Neural cell (in vitro differentiated cells): ENCODE measurements around the gene ROR1. TPM values are rescaled to one million over a fixed set of nuclear protein-coding genes. Genes with fewer than 3 reads are reported as not detected.

ENCODE experiments used
- H2AFZ ChIP-seq: fragments of 200-600, 300-800 bp; sonication (generic), shearing (Covaris generic); 2 replicates; pipeline ENCODE4 v1.6.0; 2014; ENCODE audit warnings: low read depth, mild to moderate bottlenecking, antibody characterized with exemption, low read length, moderate library complexity
- H3F3A ChIP-seq: fragments of 200-600 bp; shearing (Covaris generic); 2 replicates; pipeline ENCODE4 v1.6.1; 2016; ENCODE audit warnings: mild to moderate bottlenecking, moderate library complexity, mixed read lengths, antibody characterized with exemption, low read length; ENCODE audit not compliant: insufficient read depth, poor library complexity, severe bottlenecking
- H3K27ac ChIP-seq: fragments of 200-600, 300-800 bp; sonication (generic), shearing (Covaris generic); 2 replicates; pipeline ENCODE4 v1.5.1; 2014; ENCODE audit warnings: mild to moderate bottlenecking, low read length, moderate library complexity
- H3K27me3 ChIP-seq: fragments of 300-800, 200-600 bp; sonication (generic), shearing (Covaris generic); 2 replicates; pipeline ENCODE4 v1.6.0; 2014; ENCODE audit warnings: mild to moderate bottlenecking, low read depth, low read length, moderate library complexity; ENCODE audit not compliant: insufficient read depth
- H3K36me3 ChIP-seq: fragments of 300-800, 200-600 bp; sonication (generic), shearing (Covaris generic); 2 replicates; pipeline ENCODE4 v1.5.1; 2014; ENCODE audit warnings: mild to moderate bottlenecking, antibody characterized with exemption, low read length, moderate library complexity; ENCODE audit not compliant: insufficient read depth
- H3K4me2 ChIP-seq: fragments of 300-800, 200-600 bp; sonication (generic), shearing (Covaris generic); 2 replicates; pipeline ENCODE4 v1.6.0; 2014; ENCODE audit warnings: mild to moderate bottlenecking, low read length
- H3K4me3 ChIP-seq: fragments of 300-800, 200-600 bp; sonication (generic), shearing (Covaris generic); 2 replicates; pipeline ENCODE4 v1.5.1; 2014; ENCODE audit warnings: mild to moderate bottlenecking, low read length, moderate library complexity
- H3K79me2 ChIP-seq: fragments of 200-600 bp; shearing (Covaris generic); replicated peaks from 2 replicates; pipeline ENCODE4 v1.6.0; 2014; ENCODE audit warnings: mild to moderate bottlenecking, low read length, moderate library complexity; ENCODE audit not compliant: insufficient read depth
- H3K9ac ChIP-seq: fragments of 300-800, 200-600 bp; sonication (generic), shearing (Covaris generic); 2 replicates; pipeline ENCODE4 v1.6.1; 2016; ENCODE audit warnings: mild to moderate bottlenecking, low read length, mixed read lengths
- H3K9me2 ChIP-seq: fragments of 200-600 bp; shearing (Covaris generic); 2 replicates; pipeline ENCODE4 v1.6.1; 2016; ENCODE audit warnings: mild to moderate bottlenecking, low read length, mixed read lengths; ENCODE audit not compliant: insufficient read depth
- H3K9me3 ChIP-seq: fragments of 200-600, 300-800 bp; sonication (generic), shearing (Covaris generic); 2 replicates; pipeline ENCODE4 v1.6.1; 2016; ENCODE audit warnings: mild to moderate bottlenecking, mixed run types, low read length, moderate library complexity, mixed read lengths
- H4K20me1 ChIP-seq: fragments of 200-600 bp; shearing (Covaris generic); 2 replicates; pipeline ENCODE4 v1.6.1; 2016; ENCODE audit warnings: mild to moderate bottlenecking, mixed run types; ENCODE audit not compliant: insufficient read depth
- CTCF ChIP-seq: fragments of 450-650 bp; IDR thresholded peaks from 2 replicates; pipeline ENCODE4 v1.5.1; 2014; ENCODE audit warnings: antibody characterized with exemption, mild to moderate bottlenecking, moderate library complexity; ENCODE audit not compliant: poor library complexity, severe bottlenecking
- EP300 ChIP-seq: fragments of 450-650 bp; conservative IDR thresholded peaks from 2 replicates; pipeline ENCODE4 v1.6.1; 2014; ENCODE audit warnings: antibody characterized with exemption, mild to moderate bottlenecking, moderate library complexity; ENCODE audit not compliant: poor library complexity, severe bottlenecking
- EZH2 ChIP-seq: fragments of 200-600, 300-800 bp; shearing (Covaris generic), sonication (generic); IDR thresholded peaks from 2 replicates; pipeline ENCODE4 v1.6.1; 2014; ENCODE audit warnings: antibody characterized with exemption, low read length, borderline replicate concordance, mild to moderate bottlenecking; ENCODE audit not compliant: insufficient read depth, poor library complexity, severe bottlenecking
- MXI1 ChIP-seq: fragments of 450-650 bp; conservative IDR thresholded peaks from 2 replicates; pipeline ENCODE4 v1.6.1; 2014; ENCODE audit warnings: antibody characterized with exemption, mild to moderate bottlenecking; ENCODE audit not compliant: poor library complexity, severe bottlenecking
- POLR2AphosphoS5 ChIP-seq: IDR thresholded peaks from 2 replicates; pipeline ENCODE4 v1.6.1; 2012
- RAD21 ChIP-seq: fragments of 450-650 bp; conservative IDR thresholded peaks from 2 replicates; pipeline ENCODE4 v1.6.1; 2014; ENCODE audit warnings: antibody characterized with exemption, mild to moderate bottlenecking, moderate library complexity
- REST ChIP-seq: IDR thresholded peaks from 2 replicates; pipeline ENCODE4 v1.6.1; 2012; ENCODE audit warnings: borderline replicate concordance
- SMC3 ChIP-seq: fragments of 450-650 bp; conservative IDR thresholded peaks from 2 replicates; pipeline ENCODE4 v1.6.1; 2014; ENCODE audit warnings: antibody characterized with exemption, mild to moderate bottlenecking, moderate library complexity; ENCODE audit not compliant: poor library complexity
- TAF1 ChIP-seq: IDR thresholded peaks from 2 replicates; pipeline ENCODE4 v1.6.1; 2012; ENCODE audit warnings: low read depth
- polyA plus RNA-seq: library from polyadenylated mRNA; depleted of rRNA; stranded (reverse); fragments of >200 nt; gene quantifications from 2 replicates; pipeline ENCODE4 v1.2.3, GENCODE V29; 2014

The ROR1 gene
- polyA plus RNA-seq, 1 donor from 2014 or later = 0.27 TPM

GRCh38 chr1:63921359-63921758 is 147.5 kb downstream of the ROR1 start:
- no peaks in the 10 kb centered on the region for H3K9me2 ChIP-seq

DNA sequence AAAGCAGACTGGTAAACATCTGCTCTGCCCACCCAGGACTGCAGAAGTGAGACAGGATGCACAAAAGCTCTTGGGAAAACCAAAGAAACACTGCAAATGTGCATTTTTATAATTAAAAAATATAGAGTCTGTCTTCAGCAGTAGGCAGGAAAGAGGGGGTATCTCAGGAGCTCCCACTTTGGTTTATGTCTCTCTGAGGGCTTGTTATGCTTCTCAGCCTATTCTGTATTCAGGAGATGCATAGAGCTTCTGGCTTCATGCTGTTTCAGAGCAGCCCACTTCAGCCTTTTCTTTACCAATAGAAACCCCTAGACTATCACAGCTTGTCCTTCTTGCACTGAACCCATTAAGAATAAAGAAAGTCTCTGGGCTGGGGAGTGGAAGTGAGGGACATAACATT is 148.0 kb downstream of the ROR1 start:
- no peak overlapping the region for H3K4me2 ChIP-seq

More at GRCh38 chr1:63921359-63921758, 147.5 kb downstream of the ROR1 start:
- Histone ChIP-seq H3K9me3 (no peaks in the 10 kb centered on the region), H3K4me2 (no peak overlapping the region), H4K20me1 (no peaks in the 10 kb centered on the region), H3K79me2 (no peaks in the 10 kb centered on the region), H3K36me3 (no peaks in the 10 kb centered on the region), H2AFZ (no peak overlapping the region), H3K27ac (no peak overlapping the region), H3F3A (no peaks in the 10 kb centered on the region), H3K27me3 (no peaks in the 10 kb centered on the region), H3K9ac (no peak overlapping the region), H3K4me3 (no peak overlapping the region)
- TF ChIP-seq EZH2 (no peak), POLR2AphosphoS5 (no peak), RAD21 (no peak)

More for the DNA sequence above, 148.0 kb downstream of the ROR1 start:
- no peaks in the 10 kb centered on the region for H3K36me3 ChIP-seq
- no peaks in the 10 kb centered on the region for H3K27me3 ChIP-seq
- no peak overlapping the region for H3K9ac ChIP-seq
- H3K27ac ChIP-seq = no peak overlapping the region
- no peaks in the 10 kb centered on the region for H4K20me1 ChIP-seq
- no peaks in the 10 kb centered on the region for H3K79me2 ChIP-seq
- no peaks in the 10 kb centered on the region for H3F3A ChIP-seq
- H2AFZ ChIP-seq = no peak overlapping the region
- no peak overlapping the region for H3K4me3 ChIP-seq
- TF ChIP-seq EZH2 (no peak), POLR2AphosphoS5 (no peak), TAF1 (no peak), CTCF (no peak), EP300 (no peak), REST (no peak), MXI1 (no peak), RAD21 (no peak), SMC3 (no peak)
- H3K9me3 ChIP-seq = no peaks in the 10 kb centered on the region
- H3K9me2 ChIP-seq = no peaks in the 10 kb centered on the region
